ENCODE results near the gene MIX23. TPM values are rescaled to one million over a fixed set of nuclear protein-coding genes. Genes with fewer than 3 reads are reported as not detected.

Gene MIX23
- total and polyA plus RNA-seq, 10 of the 15 experiments (the other 5 are each of a cell fraction or from before 2014, with no cell fraction given), result 30.0 to 176 (median 62.4) TPM

- no peak for FAIRE-seq
These were observed 24.9 kb upstream of the MIX23 start for GRCh38 chr3:122407946-122408345.

More at GRCh38 chr3:122407946-122408345, 24.9 kb upstream of the MIX23 start:
- Histone ChIP-seq H3K4me3 (no peak overlapping the region), H3K27ac (ENCODE audit: control insufficient read depth, insufficient read depth) (no peak overlapping the region), H2AFZ (ENCODE audit: control insufficient read depth, low read depth, low read length) (no peak overlapping the region), H3K9me3 (replicated peaks; ENCODE audit: control insufficient read depth, insufficient read depth, low read length) (no peaks in the 10 kb centered on the region), H3K9ac (ENCODE audit: control insufficient read depth, insufficient read depth, low read length) (no peak overlapping the region), H3K27me3 (replicated peaks in 1 of 2; ENCODE audit: control insufficient read depth in 2 of 2, insufficient read depth in 2 of 2, low read length in 1 of 2) (no peaks in the 10 kb centered on the region), H4K20me1 (ENCODE audit: control insufficient read depth, insufficient read depth) (no peaks in the 10 kb centered on the region), H3K4me1 (ENCODE audit: control insufficient read depth, insufficient read depth, low read length) (no peaks in the 10 kb centered on the region), H3K36me3 (ENCODE audit: control insufficient read depth in 2 of 2, insufficient read depth in 2 of 2, low read length in 1 of 2) (peaks cover 5 to 23% of the 10 kb centered on the region in 2 experiments), H3K4me2 (ENCODE audit: control insufficient read depth, insufficient read depth) (no peak overlapping the region), H3K79me2 (ENCODE audit: control insufficient read depth, insufficient read depth, low read length) (no peaks in the 10 kb centered on the region; the same call in 1 of the 2 replicates)
- ATAC-seq (no peak), DNase-seq (ENCODE audit: low read depth, low spot score) (no peak)
- intact Hi-C loops (cut with micrococcal nuclease; ENCODE audit: unreplicated experiment), result no loop called here
- ChIA-PET SMC1A (ENCODE audit: uncharacterized antibody, unreplicated experiment) (interaction anchor here (1.0 to 7.4 kb wide), 6 partner anchors 8 to 142 kb away, joined by 3 to 70 read pairs (median 6); partner anchors contain the start of gene WDR5B), CTCF (interaction anchor here (0.9 to 5.4 kb wide), 8 partner anchors 10 to 102 kb away, joined by 3 to 28 read pairs (median 4); partner anchors contain the start of gene FAM162A), RAD21 (ENCODE audit: unreplicated experiment) (interaction anchor here (0.7 to 2.4 kb wide), 5 partner anchors 8 to 126 kb away, joined by 3 to 8 read pairs (median 4); partner anchors contain the start of gene WDR5B), POLR2A (interaction anchor here (0.6 to 2.6 kb wide), 3 partner anchors 8 to 197 kb away, joined by 4 to 16 read pairs (median 8); partner anchors contain the start of gene WDR5B)
- in situ Hi-C loops (cut with MboI), result no loop called here
- no TSS peak for BruUV-seq (replicated peaks)
- 97% methylated on average over 1 of the region's 1 CpG for WGBS (ENCODE audit: insufficient coverage, insufficient replicate concordance, low lambda C conversion rate, missing lambda C conversion rate)
- TF ChIP-seq BHLHE40 (IDR thresholded peaks at IDR 0.05; ENCODE audit: borderline replicate concordance in 1 of 2, low read depth in 2 of 2, low read length in 1 of 2), result no peak
- TF ChIP-seq MYC (IDR thresholded peaks at IDR 0.05; ENCODE audit: insufficient read depth, insufficient read length, insufficient replicate concordance, low read length, severe bottlenecking), result no peak
- TF ChIP-seq SPI1 (IDR thresholded peaks at IDR 0.05; ENCODE audit: borderline replicate concordance, insufficient read depth, low read depth, low read length), result no peak
- TF ChIP-seq, protein P1, sequence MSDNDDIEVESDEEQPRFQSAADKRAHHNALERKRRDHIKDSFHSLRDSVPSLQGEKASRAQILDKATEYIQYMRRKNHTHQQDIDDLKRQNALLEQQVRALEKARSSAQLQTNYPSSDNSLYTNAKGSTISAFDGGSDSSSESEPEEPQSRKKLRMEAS (IDR thresholded peaks at IDR 0.05; ENCODE audit: low read depth, low read length), result no peak
- TF ChIP-seq, protein P2, sequence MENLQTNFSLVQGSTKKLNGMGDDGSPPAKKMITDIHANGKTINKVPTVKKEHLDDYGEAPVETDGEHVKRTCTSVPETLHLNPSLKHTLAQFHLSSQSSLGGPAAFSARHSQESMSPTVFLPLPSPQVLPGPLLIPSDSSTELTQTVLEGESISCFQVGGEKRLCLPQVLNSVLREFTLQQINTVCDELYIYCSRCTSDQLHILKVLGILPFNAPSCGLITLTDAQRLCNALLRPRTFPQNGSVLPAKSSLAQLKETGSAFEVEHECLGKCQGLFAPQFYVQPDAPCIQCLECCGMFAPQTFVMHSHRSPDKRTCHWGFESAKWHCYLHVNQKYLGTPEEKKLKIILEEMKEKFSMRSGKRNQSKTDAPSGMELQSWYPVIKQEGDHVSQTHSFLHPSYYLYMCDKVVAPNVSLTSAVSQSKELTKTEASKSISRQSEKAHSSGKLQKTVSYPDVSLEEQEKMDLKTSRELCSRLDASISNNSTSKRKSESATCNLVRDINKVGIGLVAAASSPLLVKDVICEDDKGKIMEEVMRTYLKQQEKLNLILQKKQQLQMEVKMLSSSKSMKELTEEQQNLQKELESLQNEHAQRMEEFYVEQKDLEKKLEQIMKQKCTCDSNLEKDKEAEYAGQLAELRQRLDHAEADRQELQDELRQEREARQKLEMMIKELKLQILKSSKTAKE (IDR thresholded peaks at IDR 0.05; ENCODE audit: low read depth, poor library complexity, severe bottlenecking), result no peak
- no peak for TF ChIP-seq PML (IDR thresholded peaks at IDR 0.05; ENCODE audit: low read length)
- no peak for TF ChIP-seq EGR1 (IDR thresholded peaks at IDR 0.05; ENCODE audit: borderline replicate concordance in 1 of 2, low read depth in 2 of 2, low read length in 2 of 2)
- TF ChIP-seq NR2C1 (IDR thresholded peaks at IDR 0.05), result no peak
- TF ChIP-seq SIX5 (IDR thresholded peaks at IDR 0.05; ENCODE audit: low read depth, low read length, severe bottlenecking), result no peak
- no peak for TF ChIP-seq CHD4 (IDR thresholded peaks at IDR 0.05)
- TF ChIP-seq ZSCAN29 (IDR thresholded peaks at IDR 0.05), result no peak
- no peak for TF ChIP-seq TBL1XR1 (IDR thresholded peaks at IDR 0.05; ENCODE audit: low read depth, low read length)
- TF ChIP-seq, protein P3, sequence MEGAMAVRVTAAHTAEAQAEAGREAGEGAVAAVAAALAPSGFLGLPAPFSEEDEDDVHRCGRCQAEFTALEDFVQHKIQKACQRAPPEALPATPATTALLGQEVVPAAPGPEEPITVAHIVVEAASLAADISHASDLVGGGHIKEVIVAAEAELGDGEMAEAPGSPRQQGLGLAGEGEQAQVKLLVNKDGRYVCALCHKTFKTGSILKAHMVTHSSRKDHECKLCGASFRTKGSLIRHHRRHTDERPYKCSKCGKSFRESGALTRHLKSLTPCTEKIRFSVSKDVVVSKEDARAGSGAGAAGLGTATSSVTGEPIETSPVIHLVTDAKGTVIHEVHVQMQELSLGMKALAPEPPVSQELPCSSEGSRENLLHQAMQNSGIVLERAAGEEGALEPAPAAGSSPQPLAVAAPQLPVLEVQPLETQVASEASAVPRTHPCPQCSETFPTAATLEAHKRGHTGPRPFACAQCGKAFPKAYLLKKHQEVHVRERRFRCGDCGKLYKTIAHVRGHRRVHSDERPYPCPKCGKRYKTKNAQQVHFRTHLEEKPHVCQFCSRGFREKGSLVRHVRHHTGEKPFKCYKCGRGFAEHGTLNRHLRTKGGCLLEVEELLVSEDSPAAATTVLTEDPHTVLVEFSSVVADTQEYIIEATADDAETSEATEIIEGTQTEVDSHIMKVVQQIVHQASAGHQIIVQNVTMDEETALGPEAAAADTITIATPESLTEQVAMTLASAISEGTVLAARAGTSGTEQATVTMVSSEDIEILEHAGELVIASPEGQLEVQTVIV (IDR thresholded peaks at IDR 0.05; ENCODE audit: borderline replicate concordance, partially characterized antibody), result no peak
- TF ChIP-seq RFX5 (IDR thresholded peaks at IDR 0.05; ENCODE audit: low read depth, low read length), result no peak
- TF ChIP-seq STAT3 (IDR thresholded peaks at IDR 0.05; ENCODE audit: low read depth, low read length), result no peak
- TF ChIP-seq MEF2A (IDR thresholded peaks at IDR 0.05; ENCODE audit: insufficient read depth, low read depth, low read length), result no peak
- no peak for TF ChIP-seq PAX8 (IDR thresholded peaks at IDR 0.05)

All from GM12878 (cell line).